H9 (cell line): ENCODE measurements around the gene WEE2. TPM values are rescaled to one million over a fixed set of nuclear protein-coding genes. Genes with fewer than 3 reads are reported as not detected.

Source experiments
- DNase-seq: peaks from one replicate; pipeline ENCODE4 v3.0.0-alpha.2; 2017
- H2AFZ ChIP-seq: one replicate; pipeline ENCODE4 v1.6.1; 2013; ENCODE audit warnings: mild to moderate bottlenecking, low read length, control low read depth, moderate library complexity
- H2AK5ac ChIP-seq: 2 replicates; pipeline ENCODE4 v1.6.1; 2013; ENCODE audit warnings: low read length, control low read depth, mixed read lengths; ENCODE audit not compliant: insufficient read length
- H2BK120ac ChIP-seq: one replicate; pipeline ENCODE4 v1.6.1; 2013; ENCODE audit warnings: low read depth, mild to moderate bottlenecking, low read length, control low read depth, inconsistent platforms; ENCODE audit not compliant: poor library complexity, severe bottlenecking
- H2BK12ac ChIP-seq: 2 replicates; pipeline ENCODE4 v1.6.1; 2013; ENCODE audit warnings: low read length, control low read depth, mixed read lengths, low read depth; ENCODE audit not compliant: insufficient read length
- H2BK15ac ChIP-seq: 2 replicates; pipeline ENCODE4 v1.6.1; 2013; ENCODE audit warnings: low read depth, low read length, control low read depth
- H2BK20ac ChIP-seq: one replicate; pipeline ENCODE4 v1.6.1; 2013; ENCODE audit warnings: low read depth, mild to moderate bottlenecking, low read length, control low read depth, inconsistent platforms; ENCODE audit not compliant: poor library complexity, severe bottlenecking
- H2BK5ac ChIP-seq: 2 replicates; pipeline ENCODE4 v1.6.1; 2013; ENCODE audit warnings: low read length, control low read depth, mixed read lengths; ENCODE audit not compliant: insufficient read length
- H3K14ac ChIP-seq: 2 replicates; pipeline ENCODE4 v1.6.1; 2013; ENCODE audit warnings: low read length, control low read depth; ENCODE audit not compliant: insufficient read depth
- H3K18ac ChIP-seq: 2 replicates; pipeline ENCODE4 v1.6.1; 2013; ENCODE audit warnings: low read depth, mild to moderate bottlenecking, mixed read lengths, low read length, control low read depth; ENCODE audit not compliant: insufficient read length
- H3K23ac ChIP-seq: 2 replicates; pipeline ENCODE4 v1.6.1; 2013; ENCODE audit warnings: low read length, control low read depth, mixed read lengths, low read depth; ENCODE audit not compliant: insufficient read length
- H3K23me2 ChIP-seq: 2 replicates; pipeline ENCODE4 v1.6.1; 2013; ENCODE audit warnings: low read depth, mild to moderate bottlenecking, mixed read lengths, low read length, control low read depth; ENCODE audit not compliant: insufficient read length, poor library complexity, severe bottlenecking
- H3K27ac ChIP-seq: 2 replicates; pipeline ENCODE4 v1.5.1; 2013; ENCODE audit warnings: low read length, control low read depth, mixed read lengths, low read depth; ENCODE audit not compliant: insufficient read length
- H3K27me3 ChIP-seq: 2 replicates; pipeline ENCODE4 v1.6.1; 2013; ENCODE audit warnings: low read length, control low read depth, inconsistent platforms; ENCODE audit not compliant: insufficient read depth
- H3K4ac ChIP-seq: 2 replicates; pipeline ENCODE4 v1.6.1; 2013; ENCODE audit warnings: low read depth, mild to moderate bottlenecking, control low read depth, inconsistent platforms, low read length, moderate library complexity
- H3K4me1 ChIP-seq: 2 replicates; pipeline ENCODE4 v1.6.1; 2013; ENCODE audit warnings: low read length, control low read depth, inconsistent platforms; ENCODE audit not compliant: insufficient read depth
- H3K4me2 ChIP-seq: 2 replicates; pipeline ENCODE4 v1.6.1; 2013; ENCODE audit warnings: low read length, control low read depth, mixed read lengths; ENCODE audit not compliant: insufficient read length, insufficient read depth
- H3K56ac ChIP-seq: 2 replicates; pipeline ENCODE4 v1.6.1; 2013; ENCODE audit warnings: low read depth, mild to moderate bottlenecking, mixed read lengths, low read length, control low read depth; ENCODE audit not compliant: insufficient read length
- H3K79me1 ChIP-seq: 2 replicates; pipeline ENCODE4 v1.6.1; 2013; ENCODE audit warnings: low read depth, mild to moderate bottlenecking, moderate library complexity, low read length, control low read depth, inconsistent platforms; ENCODE audit not compliant: insufficient read depth, poor library complexity, severe bottlenecking
- H3K79me2 ChIP-seq: 2 replicates; pipeline ENCODE4 v1.6.1; 2013; ENCODE audit warnings: low read length, control low read depth, inconsistent platforms; ENCODE audit not compliant: insufficient read depth
- H3K9ac ChIP-seq: 2 replicates; pipeline ENCODE4 v1.6.1; 2013; ENCODE audit warnings: low read length, control low read depth, mixed read lengths; ENCODE audit not compliant: insufficient read length; ENCODE audit errors: extremely low read depth
- H3K9me3 ChIP-seq: one replicate; pipeline ENCODE4 v1.6.1; 2013; ENCODE audit warnings: low read depth, low read length, inconsistent platforms; ENCODE audit not compliant: control insufficient read depth
- H3T11ph ChIP-seq: one replicate; pipeline ENCODE4 v1.6.1; 2013; ENCODE audit warnings: mild to moderate bottlenecking, low read length, control low read depth, inconsistent platforms
- H4K20me1 ChIP-seq: one replicate; pipeline ENCODE4 v1.6.1; 2013; ENCODE audit not compliant: control insufficient read depth, insufficient read length, insufficient read depth
- H4K5ac ChIP-seq: 2 replicates; pipeline ENCODE4 v1.6.1; 2013; ENCODE audit warnings: low read depth, mild to moderate bottlenecking, mixed read lengths, low read length, control low read depth; ENCODE audit not compliant: insufficient read length
- H4K8ac ChIP-seq: replicated peaks from 2 replicates; pipeline ENCODE4 v1.6.1; 2013; ENCODE audit warnings: low read length, control low read depth, mixed read lengths, low read depth; ENCODE audit not compliant: insufficient read length
- H4K91ac ChIP-seq: 2 replicates; pipeline ENCODE4 v1.6.1; 2013; ENCODE audit warnings: low read depth, mild to moderate bottlenecking, moderate library complexity, mixed read lengths, low read length, control low read depth; ENCODE audit not compliant: insufficient read length
- H3K27ac Mint-ChIP-seq, 3 experiments: 2 replicates in 2 of 3; 3 replicates in 1 of 3; pipeline ENCODE4 v1.8.0; 2020 to 2021; ENCODE audit warnings: mixed read lengths in 3 of 3, mild to moderate bottlenecking in 1 of 3, moderate library complexity in 1 of 3
- H3K27me3 Mint-ChIP-seq: 2 replicates; pipeline ENCODE4 v1.8.0; 2021; ENCODE audit warnings: low read depth, mild to moderate bottlenecking, moderate library complexity, mixed read lengths
- H3K36me3 Mint-ChIP-seq, 3 experiments: 2 replicates in 2 of 3; 3 replicates in 1 of 3; pipeline ENCODE4 v1.8.0; 2020 to 2021; ENCODE audit warnings: low read depth in 3 of 3, mixed read lengths in 3 of 3; ENCODE audit not compliant: insufficient read depth in 1 of 3
- H3K4me1 Mint-ChIP-seq, 2 experiments: 2 replicates each; pipeline ENCODE4 v1.8.0; 2020; ENCODE audit warnings: mixed read lengths in 2 of 2
- H3K4me3 Mint-ChIP-seq, 2 experiments: 2 replicates in 1 of 2; 3 replicates in 1 of 2; pipeline ENCODE4 v1.8.0; 2020 to 2021; ENCODE audit warnings: mild to moderate bottlenecking in 2 of 2, mixed read lengths in 2 of 2, moderate library complexity in 1 of 2
- H3K9me3 Mint-ChIP-seq, 2 experiments: 2 replicates in 1 of 2; 3 replicates in 1 of 2; pipeline ENCODE4 v1.8.0; 2020; ENCODE audit warnings: mild to moderate bottlenecking in 2 of 2, mixed read lengths in 2 of 2, moderate library complexity in 1 of 2
- WGBS: extraction: QIAGEN DNeasy Blood & Tissue Kit; methylation state at CpG from one replicate; pipeline ENCODE4 v1.1.7; 2013; ENCODE audit warnings: missing lambda C conversion rate, low lambda C conversion rate, mixed read lengths; ENCODE audit not compliant: insufficient read length; ENCODE audit errors: extremely low coverage; 5-methylcytosine and 5-hydroxymethylcytosine counted together
- total RNA-seq: library from RNA; stranded (reverse); gene quantifications from 2 replicates; pipeline ENCODE4 v1.2.1, GENCODE V29; 2021
- TF ChIP-seq, protein P1 (sequence below): fragments of 200-600 bp; sonication (generic); conservative IDR thresholded peaks from 3 replicates; pipeline ENCODE4 v1.8.0; 2021; ENCODE audit warnings: antibody characterized with exemption, mild to moderate bottlenecking

WEE2 gene
- total RNA-seq, 1 experiment from 2014 or later: not detected

DNA sequence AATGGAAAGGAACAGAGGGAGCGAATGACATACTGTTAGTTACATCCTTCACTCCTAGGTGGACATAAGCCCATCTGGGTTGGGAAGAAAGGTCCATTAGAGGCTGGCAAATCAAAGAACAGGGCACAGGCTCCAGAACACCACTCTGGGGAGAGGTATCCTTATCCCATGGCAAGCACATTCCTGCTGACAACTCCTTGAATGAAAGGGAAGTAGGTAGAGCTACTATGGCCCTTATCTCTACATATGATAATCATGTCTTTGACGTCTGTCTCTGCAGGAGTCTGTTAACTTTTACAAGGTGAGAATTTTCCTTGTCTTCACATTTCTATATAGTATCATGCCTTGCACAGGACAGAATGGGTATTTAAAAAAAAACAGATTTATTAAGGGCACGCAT, 16.6 kb upstream of the WEE2 start:
- Mint-ChIP-seq H3K27ac (no peak overlapping the region), H3K36me3 (0 out of 7 replicates have a peak, but pooled peaks cover 0 to 3% (median 0%) of the 10 kb centered on the region in 3 experiments), H3K4me3 (no peak overlapping the region), H3K27me3 (no peaks in the 10 kb centered on the region), H3K9me3 (no peaks in the 10 kb centered on the region), H3K4me1 (peaks cover 31 to 45% of the 10 kb centered on the region in 2 experiments)
- H4K8ac ChIP-seq: no peak overlapping the region
- peaks cover 6% of the 10 kb centered on the region; the same call in 1 of the 2 replicates for H3K4me1 ChIP-seq
- no peak overlapping the region for H3T11ph ChIP-seq
- no peak overlapping the region for H2AK5ac ChIP-seq
- no peaks in the 10 kb centered on the region for H3K9me3 ChIP-seq
- TF ChIP-seq, protein P1, sequence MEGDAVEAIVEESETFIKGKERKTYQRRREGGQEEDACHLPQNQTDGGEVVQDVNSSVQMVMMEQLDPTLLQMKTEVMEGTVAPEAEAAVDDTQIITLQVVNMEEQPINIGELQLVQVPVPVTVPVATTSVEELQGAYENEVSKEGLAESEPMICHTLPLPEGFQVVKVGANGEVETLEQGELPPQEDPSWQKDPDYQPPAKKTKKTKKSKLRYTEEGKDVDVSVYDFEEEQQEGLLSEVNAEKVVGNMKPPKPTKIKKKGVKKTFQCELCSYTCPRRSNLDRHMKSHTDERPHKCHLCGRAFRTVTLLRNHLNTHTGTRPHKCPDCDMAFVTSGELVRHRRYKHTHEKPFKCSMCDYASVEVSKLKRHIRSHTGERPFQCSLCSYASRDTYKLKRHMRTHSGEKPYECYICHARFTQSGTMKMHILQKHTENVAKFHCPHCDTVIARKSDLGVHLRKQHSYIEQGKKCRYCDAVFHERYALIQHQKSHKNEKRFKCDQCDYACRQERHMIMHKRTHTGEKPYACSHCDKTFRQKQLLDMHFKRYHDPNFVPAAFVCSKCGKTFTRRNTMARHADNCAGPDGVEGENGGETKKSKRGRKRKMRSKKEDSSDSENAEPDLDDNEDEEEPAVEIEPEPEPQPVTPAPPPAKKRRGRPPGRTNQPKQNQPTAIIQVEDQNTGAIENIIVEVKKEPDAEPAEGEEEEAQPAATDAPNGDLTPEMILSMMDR: no peak
- H3K14ac ChIP-seq: no peak overlapping the region
- no peak overlapping the region for H2BK20ac ChIP-seq
- H2BK12ac ChIP-seq: no peak overlapping the region
- H3K4ac ChIP-seq: no peak overlapping the region
- H3K27ac ChIP-seq: no peak overlapping the region
- H3K79me2 ChIP-seq: peaks cover 2% of the 10 kb centered on the region; the same call in 1 of the 2 replicates
- no peak overlapping the region for H3K9ac ChIP-seq
- H3K56ac ChIP-seq: no peak overlapping the region
- no peak overlapping the region for H4K91ac ChIP-seq
- no peak overlapping the region for H3K23ac ChIP-seq
- no peak overlapping the region for H2BK120ac ChIP-seq
- no peak overlapping the region for H3K4me2 ChIP-seq
- peaks cover 3% of the 10 kb centered on the region for H3K79me1 ChIP-seq
- H4K5ac ChIP-seq: no peak overlapping the region
- no peak overlapping the region for H2BK15ac ChIP-seq
- H3K27me3 ChIP-seq: no peaks in the 10 kb centered on the region
- H3K18ac ChIP-seq: no peak overlapping the region
- WGBS: no CpG with 5 or more reads among the region's 3 CpGs
- no peaks in the 10 kb centered on the region for H4K20me1 ChIP-seq
- H2AFZ ChIP-seq: no peak overlapping the region
- no peak for DNase-seq
- H3K23me2 ChIP-seq: no peaks in the 10 kb centered on the region
- no peak overlapping the region for H2BK5ac ChIP-seq
